Measurements from ENCODE around the gene PRR23C.

DNA sequence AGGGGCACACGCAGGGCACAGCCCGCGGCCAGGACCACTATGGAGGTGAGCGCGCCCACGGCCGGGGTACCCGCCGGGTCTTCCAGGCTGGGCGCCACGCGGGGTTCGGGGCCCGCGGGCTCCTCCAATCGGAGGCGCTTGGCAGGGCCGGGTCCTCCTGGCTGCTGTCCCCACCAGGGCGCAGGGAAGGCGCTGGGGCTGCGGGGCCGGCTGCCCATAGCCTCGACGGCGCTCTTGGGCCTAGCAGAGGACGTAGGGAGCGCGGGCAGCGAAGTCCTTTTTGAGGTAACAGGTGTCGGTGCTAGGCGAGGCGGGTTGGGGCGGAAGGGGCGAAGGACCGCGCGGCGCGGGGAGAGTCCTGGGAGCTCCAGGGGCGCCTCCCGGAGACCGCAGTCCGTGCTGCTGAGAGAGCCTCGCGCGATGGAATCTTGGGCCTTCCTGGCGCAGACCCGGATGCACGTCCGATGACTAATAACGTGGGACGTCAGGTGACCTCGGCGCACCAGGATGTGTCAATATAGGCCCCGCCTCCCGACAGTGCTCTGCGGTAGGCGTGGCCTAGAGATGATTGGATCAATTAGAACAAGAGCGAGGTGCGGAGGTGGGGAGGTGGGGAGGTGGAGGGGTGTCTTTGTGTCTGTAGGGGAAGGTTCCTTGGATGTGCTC, 38.5 kb downstream of the PRR23C start, which contains the start of gene PRR23A:
- TF ChIP-seq, protein P1, sequence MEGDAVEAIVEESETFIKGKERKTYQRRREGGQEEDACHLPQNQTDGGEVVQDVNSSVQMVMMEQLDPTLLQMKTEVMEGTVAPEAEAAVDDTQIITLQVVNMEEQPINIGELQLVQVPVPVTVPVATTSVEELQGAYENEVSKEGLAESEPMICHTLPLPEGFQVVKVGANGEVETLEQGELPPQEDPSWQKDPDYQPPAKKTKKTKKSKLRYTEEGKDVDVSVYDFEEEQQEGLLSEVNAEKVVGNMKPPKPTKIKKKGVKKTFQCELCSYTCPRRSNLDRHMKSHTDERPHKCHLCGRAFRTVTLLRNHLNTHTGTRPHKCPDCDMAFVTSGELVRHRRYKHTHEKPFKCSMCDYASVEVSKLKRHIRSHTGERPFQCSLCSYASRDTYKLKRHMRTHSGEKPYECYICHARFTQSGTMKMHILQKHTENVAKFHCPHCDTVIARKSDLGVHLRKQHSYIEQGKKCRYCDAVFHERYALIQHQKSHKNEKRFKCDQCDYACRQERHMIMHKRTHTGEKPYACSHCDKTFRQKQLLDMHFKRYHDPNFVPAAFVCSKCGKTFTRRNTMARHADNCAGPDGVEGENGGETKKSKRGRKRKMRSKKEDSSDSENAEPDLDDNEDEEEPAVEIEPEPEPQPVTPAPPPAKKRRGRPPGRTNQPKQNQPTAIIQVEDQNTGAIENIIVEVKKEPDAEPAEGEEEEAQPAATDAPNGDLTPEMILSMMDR (IDR thresholded peaks at IDR 0.05): no peak
- no peak for TF ChIP-seq POLR2AphosphoS5 (IDR thresholded peaks at IDR 0.05; ENCODE audit: insufficient read depth in 1 of 2, low read depth in 1 of 2)
- no peak for TF ChIP-seq POLR2A (IDR thresholded peaks at IDR 0.05)

All from vagina (tissue), 2 donors.